ENCODE measurements around the gene DNAI2.

Gene DNAI2

DNA sequence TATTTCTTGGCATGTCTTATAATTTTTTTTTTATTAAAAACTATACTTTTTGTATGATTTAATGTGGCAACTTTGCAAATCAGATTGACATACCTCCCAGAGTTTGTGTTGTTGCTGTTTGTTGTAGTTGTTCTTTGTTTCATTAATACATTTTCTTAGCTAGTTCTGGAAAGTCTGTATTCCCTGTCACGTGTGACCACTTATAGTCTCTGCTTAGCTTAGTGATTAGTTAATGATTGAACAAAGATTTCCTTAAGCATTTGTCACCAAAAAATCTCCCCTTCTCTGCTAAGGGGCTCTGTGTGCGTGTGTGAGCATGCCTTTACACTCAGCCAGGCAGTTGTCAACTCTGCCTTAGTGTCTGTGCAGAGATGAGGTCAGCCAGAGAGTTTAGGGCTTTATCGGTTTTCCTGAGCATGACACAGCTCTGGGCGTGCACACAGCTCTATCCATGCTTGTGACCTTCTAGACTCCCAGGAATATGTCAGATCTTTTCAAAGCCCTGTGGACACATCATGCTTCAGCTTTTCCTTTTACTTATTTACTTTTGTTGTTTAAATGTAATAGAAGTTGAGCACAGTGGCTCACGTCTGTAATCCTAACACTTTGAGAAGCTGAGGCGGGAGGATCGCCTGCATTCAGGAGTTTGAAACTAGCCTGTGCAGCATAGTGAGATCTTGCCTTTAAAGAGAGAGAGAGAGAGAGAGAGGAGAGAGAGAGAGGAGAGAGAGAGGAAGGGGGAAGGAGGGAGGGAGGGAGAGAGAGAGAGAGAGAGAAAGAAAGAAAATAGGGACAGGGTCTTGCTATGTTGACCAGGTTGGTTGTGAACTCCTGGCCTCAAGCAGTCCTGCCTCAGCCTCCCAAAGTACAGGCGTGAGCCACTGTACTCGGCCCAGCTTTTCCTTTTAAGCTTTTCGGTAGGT is 21.9 kb downstream of the DNAI2 start:
- DNase-seq (ENCODE audit: low read depth) = no peak
- TF ChIP-seq, protein P1, sequence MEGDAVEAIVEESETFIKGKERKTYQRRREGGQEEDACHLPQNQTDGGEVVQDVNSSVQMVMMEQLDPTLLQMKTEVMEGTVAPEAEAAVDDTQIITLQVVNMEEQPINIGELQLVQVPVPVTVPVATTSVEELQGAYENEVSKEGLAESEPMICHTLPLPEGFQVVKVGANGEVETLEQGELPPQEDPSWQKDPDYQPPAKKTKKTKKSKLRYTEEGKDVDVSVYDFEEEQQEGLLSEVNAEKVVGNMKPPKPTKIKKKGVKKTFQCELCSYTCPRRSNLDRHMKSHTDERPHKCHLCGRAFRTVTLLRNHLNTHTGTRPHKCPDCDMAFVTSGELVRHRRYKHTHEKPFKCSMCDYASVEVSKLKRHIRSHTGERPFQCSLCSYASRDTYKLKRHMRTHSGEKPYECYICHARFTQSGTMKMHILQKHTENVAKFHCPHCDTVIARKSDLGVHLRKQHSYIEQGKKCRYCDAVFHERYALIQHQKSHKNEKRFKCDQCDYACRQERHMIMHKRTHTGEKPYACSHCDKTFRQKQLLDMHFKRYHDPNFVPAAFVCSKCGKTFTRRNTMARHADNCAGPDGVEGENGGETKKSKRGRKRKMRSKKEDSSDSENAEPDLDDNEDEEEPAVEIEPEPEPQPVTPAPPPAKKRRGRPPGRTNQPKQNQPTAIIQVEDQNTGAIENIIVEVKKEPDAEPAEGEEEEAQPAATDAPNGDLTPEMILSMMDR (IDR thresholded peaks at IDR 0.05; ENCODE audit: low read depth, low read length, missing control alignments) = no peak
- H3K4me3 ChIP-seq (ENCODE audit: low read depth, low read length) = no peak overlapping the region

DNA sequence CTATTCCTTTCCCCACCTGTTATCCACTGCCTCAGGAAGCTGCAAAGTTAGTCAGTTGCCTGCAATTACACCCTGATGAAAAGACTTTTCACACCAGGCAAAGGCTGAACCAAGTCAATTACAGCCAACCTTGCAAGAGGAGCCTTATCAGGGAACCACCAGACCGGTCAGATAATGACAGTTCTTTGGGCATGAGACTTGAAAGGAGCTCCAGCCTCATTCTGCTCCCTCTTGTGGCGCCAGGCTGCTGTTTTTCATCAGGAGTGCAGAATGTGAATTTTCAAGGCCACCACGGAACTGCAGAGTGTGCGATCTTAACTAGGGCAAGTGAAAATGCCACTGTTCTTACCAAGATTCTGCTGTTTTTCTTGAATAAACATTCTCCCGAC is 22.5 kb downstream of the DNAI2 start:
- TF ChIP-seq, protein P1 (IDR thresholded peaks at IDR 0.05; ENCODE audit: low read depth, low read length, missing control alignments) = peak; percentile 43
- no peak overlapping the region for H3K4me3 ChIP-seq (ENCODE audit: low read depth, low read length)
- DNase-seq (ENCODE audit: low read depth) = no peak

DNA sequence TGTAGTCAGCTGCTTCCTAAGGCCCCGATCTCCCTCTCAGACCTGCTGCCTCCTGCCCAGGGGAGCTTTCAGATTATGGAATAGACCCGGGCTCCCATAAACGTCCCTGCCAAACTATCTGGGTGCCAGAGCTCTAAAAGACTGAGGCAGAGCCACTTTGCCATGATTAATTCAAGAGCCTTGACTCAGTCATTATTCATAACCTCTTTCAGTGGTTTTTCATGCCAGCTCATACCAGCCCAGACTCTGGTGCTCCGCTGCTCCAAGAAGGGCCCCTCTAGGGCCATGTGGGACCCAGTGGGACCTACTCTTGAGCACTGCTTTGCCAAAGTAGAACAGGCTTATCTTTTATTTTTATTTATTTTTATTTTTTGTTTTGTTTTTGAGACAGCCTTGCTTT is 23.9 kb downstream of the DNAI2 start:
- DNase-seq (ENCODE audit: low read depth) = no peak
- TF ChIP-seq, protein P1 (IDR thresholded peaks at IDR 0.05; ENCODE audit: low read depth, low read length, missing control alignments) = no peak
- no peak overlapping the region for H3K4me3 ChIP-seq (ENCODE audit: low read depth, low read length)

DNA sequence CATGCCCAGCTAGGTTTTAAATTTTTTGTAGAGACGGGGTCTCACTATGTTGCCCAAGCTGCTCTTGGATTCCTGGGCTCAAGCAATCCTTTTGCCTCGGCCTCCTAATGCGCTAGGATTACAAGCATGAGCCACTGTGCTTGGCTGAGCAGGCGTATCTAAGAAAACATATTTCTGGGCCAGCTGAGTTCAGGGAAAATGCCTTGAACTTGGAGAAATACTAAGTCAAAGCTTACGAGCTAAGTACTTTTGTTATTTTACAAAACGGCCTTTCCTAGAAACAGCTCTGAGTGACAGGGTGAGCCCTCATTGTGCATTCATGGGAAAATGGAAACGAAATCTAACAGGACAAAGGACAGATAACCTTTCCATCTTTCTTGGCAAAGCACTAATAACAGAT is 24.7 kb downstream of the DNAI2 start:
- TF ChIP-seq, protein P1 (IDR thresholded peaks at IDR 0.05; ENCODE audit: low read depth, low read length, missing control alignments) = no peak
- no peak overlapping the region for H3K4me3 ChIP-seq (ENCODE audit: low read depth, low read length)
- DNase-seq (ENCODE audit: low read depth) = no peak

DNA sequence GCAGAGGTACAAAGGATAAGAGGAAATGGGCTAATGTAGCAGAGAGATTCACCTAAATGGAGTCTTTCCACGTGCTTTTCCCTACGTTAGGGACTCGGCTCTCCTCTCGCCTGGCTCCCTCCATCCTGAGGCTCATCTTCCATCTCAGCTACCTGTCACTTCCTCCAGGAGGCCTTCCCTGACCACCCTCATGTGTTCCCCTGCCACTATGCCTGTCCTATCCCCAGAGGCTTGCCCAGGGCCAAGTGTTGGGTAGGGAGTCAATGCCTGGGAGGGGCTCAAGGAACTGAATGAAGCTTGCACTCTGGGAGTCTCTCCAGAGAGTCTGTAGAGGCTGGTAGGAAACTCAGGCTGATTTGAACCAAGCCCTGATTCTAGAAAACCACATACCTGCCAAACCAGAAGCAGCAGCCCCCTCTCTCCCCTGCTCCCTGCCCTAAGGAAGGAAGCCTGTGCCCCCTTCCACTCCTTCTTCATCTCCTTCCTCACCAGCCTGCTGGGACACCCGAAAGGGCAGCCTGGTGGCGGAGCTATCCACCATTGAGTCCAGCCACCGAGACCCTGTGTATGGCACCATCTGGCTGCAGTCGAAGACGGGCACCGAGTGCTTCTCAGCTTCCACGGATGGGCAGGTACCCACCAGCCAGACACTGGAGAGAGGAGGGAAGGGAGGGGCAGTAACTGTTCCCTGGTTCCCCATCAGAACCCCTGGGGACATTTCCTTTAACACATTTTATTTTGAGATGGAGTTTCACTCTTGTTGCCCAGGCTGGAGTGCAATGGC is 25.4 kb downstream of the DNAI2 start:
- no peak for DNase-seq (ENCODE audit: low read depth)
- TF ChIP-seq, protein P1 (IDR thresholded peaks at IDR 0.05; ENCODE audit: low read depth, low read length, missing control alignments) = no peak
- no peak overlapping the region for H3K4me3 ChIP-seq (ENCODE audit: low read depth, low read length)

DNA sequence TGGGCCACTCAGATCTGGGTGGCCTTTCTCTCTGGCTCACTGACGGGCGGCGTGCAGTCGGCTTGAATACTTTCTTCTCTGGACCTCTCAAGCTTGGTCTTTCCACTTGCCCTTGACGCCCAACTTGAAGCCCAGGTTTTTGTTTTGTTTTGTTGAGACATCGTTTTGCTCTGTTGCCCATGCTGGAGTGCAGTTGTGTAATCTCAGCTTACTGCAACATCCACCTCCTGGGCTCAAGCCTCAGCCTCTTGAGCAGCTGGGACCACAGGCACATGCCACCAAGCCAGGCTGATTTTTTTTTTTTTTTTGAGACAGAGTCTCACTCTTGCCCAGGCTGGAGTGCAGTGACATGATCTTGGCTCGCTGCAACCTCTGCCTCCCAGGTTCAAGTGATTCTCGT is 29.3 kb downstream of the DNAI2 start:
- TF ChIP-seq, protein P1 (IDR thresholded peaks at IDR 0.05; ENCODE audit: low read depth, low read length, missing control alignments) = no peak
- no peak overlapping the region for H3K4me3 ChIP-seq (ENCODE audit: low read depth, low read length)
- DNase-seq (ENCODE audit: low read depth) = no peak
